GM23338 (cell line): Measurements from ENCODE around the gene PILRB. TPM values are rescaled to one million over a fixed set of nuclear protein-coding genes. Genes with fewer than 3 reads are reported as not detected.

Experiments
- ATAC-seq: fragments of 200-7000 bp; cut with Tn5 transposase; 3 replicates; pipeline ENCODE4 v1.9.1; 2020
- DNase-seq: peaks from one replicate; pipeline ENCODE4 v3.0.0-alpha.2; 2015; ENCODE audit warnings: low spot score
- H2AFZ ChIP-seq: fragments of 200-600 bp; sonication (generic); 2 replicates; pipeline ENCODE4 v1.8.0; 2016; ENCODE audit warnings: antibody characterized with exemption, mild to moderate bottlenecking, moderate library complexity
- H3F3A ChIP-seq: fragments of 200-600 bp; sonication (generic); replicated peaks from 2 replicates; pipeline ENCODE4 v1.8.0; 2017; ENCODE audit warnings: antibody characterized with exemption, mixed run types, low read depth
- H3K27ac ChIP-seq: fragments of 200-600 bp; sonication (generic); 2 replicates; pipeline ENCODE4 v1.6.1; 2016; ENCODE audit warnings: low read depth
- H3K27me3 ChIP-seq: fragments of 200-600 bp; sonication (generic); 2 replicates; pipeline ENCODE4 v1.8.0; 2016; ENCODE audit warnings: mild to moderate bottlenecking, mixed run types, moderate library complexity; ENCODE audit not compliant: insufficient read depth
- H3K36me3 ChIP-seq: fragments of 200-600 bp; sonication (generic); 2 replicates; pipeline ENCODE4 v1.8.0; 2016; ENCODE audit warnings: mild to moderate bottlenecking; ENCODE audit not compliant: insufficient read depth
- H3K4me1 ChIP-seq: fragments of 200-600 bp; sonication (generic); 2 replicates; pipeline ENCODE4 v1.8.0; 2016; ENCODE audit warnings: mild to moderate bottlenecking, moderate library complexity; ENCODE audit not compliant: insufficient read depth
- H3K4me2 ChIP-seq: fragments of 200-600 bp; sonication (generic); 2 replicates; pipeline ENCODE4 v1.7.1; 2017; ENCODE audit warnings: mixed run types
- H3K4me3 ChIP-seq: fragments of 200-600 bp; sonication (generic); 2 replicates; pipeline ENCODE4 v1.6.1; 2016; ENCODE audit warnings: mixed run types
- H3K79me2 ChIP-seq: fragments of 200-600 bp; sonication (generic); replicated peaks from 2 replicates; pipeline ENCODE4 v1.8.0; 2017; ENCODE audit warnings: mild to moderate bottlenecking; ENCODE audit not compliant: insufficient read depth
- H3K9me2 ChIP-seq: fragments of 200-600 bp; sonication (generic); 2 replicates; pipeline ENCODE4 v1.8.0; 2017; ENCODE audit not compliant: insufficient read depth
- H4K20me1 ChIP-seq: fragments of 200-600 bp; sonication (generic); replicated peaks from 2 replicates; pipeline ENCODE4 v1.8.0; 2017; ENCODE audit warnings: mild to moderate bottlenecking; ENCODE audit not compliant: insufficient read depth
- H3K27ac Mint-ChIP-seq: 2 replicates; pipeline ENCODE4 v1.8.0; 2020; ENCODE audit warnings: inconsistent platforms, mild to moderate bottlenecking, moderate library complexity, mixed read lengths
- H3K27me3 Mint-ChIP-seq: 3 replicates; pipeline ENCODE4 v1.8.0; 2022; ENCODE audit warnings: low read depth, mild to moderate bottlenecking, moderate library complexity, mixed read lengths, inconsistent platforms; ENCODE audit not compliant: insufficient read depth, poor library complexity
- H3K36me3 Mint-ChIP-seq: 3 replicates; pipeline ENCODE4 v1.8.0; 2021; ENCODE audit warnings: low read depth, mild to moderate bottlenecking, inconsistent platforms, moderate library complexity, mixed read lengths
- H3K4me1 Mint-ChIP-seq: 3 replicates; pipeline ENCODE4 v1.8.0; 2020; ENCODE audit warnings: mild to moderate bottlenecking, inconsistent platforms, mixed read lengths
- H3K4me3 Mint-ChIP-seq: 3 replicates; pipeline ENCODE4 v1.8.0; 2021; ENCODE audit warnings: moderate library complexity, mild to moderate bottlenecking, inconsistent platforms, mixed read lengths
- H3K9me3 Mint-ChIP-seq: 3 replicates; pipeline ENCODE4 v1.8.0; 2020; ENCODE audit warnings: moderate library complexity, mild to moderate bottlenecking, inconsistent platforms, mixed read lengths
- CREB1 ChIP-seq: fragments of 250-450 bp; sonication (Bioruptor Pico); IDR thresholded peaks from 2 replicates; pipeline ENCODE4 v1.5.0; 2020; ENCODE audit warnings: low read depth, mild to moderate bottlenecking, moderate library complexity
- CTCF ChIP-seq, 2 experiments: fragments of 200-600 bp in 1 of 2; sonication (generic) in 1 of 2; conservative IDR thresholded peaks; 2 replicates each; pipeline versions ENCODE4 v1.5.1 to v1.6.1; 2016 to 2017; ENCODE audit warnings: antibody characterized with exemption in 2 of 2, low read depth in 2 of 2, mild to moderate bottlenecking in 2 of 2, moderate library complexity in 1 of 2
- ETS1 ChIP-seq: IDR thresholded peaks from 2 replicates; pipeline ENCODE4 v1.6.1; 2016; ENCODE audit warnings: antibody characterized with exemption
- EZH2 ChIP-seq: fragments of 200-600 bp; sonication (generic); IDR thresholded peaks from one replicate; pipeline ENCODE4 v1.8.0; 2017; ENCODE audit warnings: antibody characterized with exemption, mild to moderate bottlenecking, low read depth; ENCODE audit not compliant: unreplicated experiment
- EZH2phosphoT487 ChIP-seq: fragments of 200-600 bp; sonication (generic); IDR thresholded peaks from one replicate; pipeline ENCODE4 v1.8.1; 2018; ENCODE audit warnings: antibody characterized with exemption; ENCODE audit not compliant: unreplicated experiment
- JUNB ChIP-seq: IDR thresholded peaks from one replicate; pipeline ENCODE4 v1.6.1; 2016; ENCODE audit warnings: antibody characterized with exemption; ENCODE audit not compliant: unreplicated experiment
- NANOG ChIP-seq: IDR thresholded peaks from 2 replicates; pipeline ENCODE4 v1.6.1; 2016; ENCODE audit warnings: antibody characterized with exemption, borderline replicate concordance
- POLR2AphosphoS5 ChIP-seq: IDR thresholded peaks from 2 replicates; pipeline ENCODE4 v1.6.1; 2016; ENCODE audit warnings: antibody characterized with exemption, low read depth
- REST ChIP-seq: IDR thresholded peaks from one replicate; pipeline ENCODE4 v1.6.1; 2018; ENCODE audit warnings: antibody characterized with exemption; ENCODE audit not compliant: unreplicated experiment
- STAT1 ChIP-seq: IDR thresholded peaks from one replicate; pipeline ENCODE4 v1.6.1; 2016; ENCODE audit warnings: antibody characterized with exemption; ENCODE audit not compliant: unreplicated experiment
- ZNF114 ChIP-seq: fragments of 250-450 bp; sonication (Bioruptor Pico); IDR thresholded peaks from 2 replicates; pipeline ENCODE4 v1.5.0; 2020; ENCODE audit warnings: mild to moderate bottlenecking, moderate library complexity
- ZNF331 ChIP-seq: fragments of 250-450 bp; sonication (Bioruptor Pico); IDR thresholded peaks from 2 replicates; pipeline ENCODE4 v1.5.0; 2020; ENCODE audit warnings: low read depth, mild to moderate bottlenecking, moderate library complexity
- ZNF462 ChIP-seq: fragments of 250-450 bp; sonication (Bioruptor Pico); IDR thresholded peaks from 2 replicates; pipeline ENCODE4 v1.5.0; 2020; ENCODE audit warnings: mild to moderate bottlenecking, moderate library complexity
- polyA plus RNA-seq: library from polyadenylated mRNA; unstranded; fragments of >200 nt; fragmentation: Nextera tagmentation; extraction: Ambion mirVana; gene quantifications from 2 replicates; pipeline ENCODE4 v1.2.1, GENCODE V29; 2016
- total RNA-seq: library from RNA; depleted of rRNA; stranded (reverse); fragments of >200 nt; shearing (Covaris generic); gene quantifications from 2 replicates; pipeline ENCODE4 v1.2.3, GENCODE V29; 2014

Gene PILRB
- total and polyA plus RNA-seq, 2 experiments from 2014 or later: 25.3 to 43.0 TPM

GRCh38 chr7:100342765-100343164 is 15.2 kb upstream of the PILRB start:
- H3F3A ChIP-seq: peaks cover 4% of the 10 kb centered on the region; the same call in 1 of the 2 replicates
- no peak for DNase-seq
- Mint-ChIP-seq H3K36me3 (peaks cover 77% of the 10 kb centered on the region), H3K27me3 (peaks cover 2% of the 10 kb centered on the region), H3K4me3 (no peak overlapping the region), H3K27ac (no peak overlapping the region), H3K9me3 (no peaks in the 10 kb centered on the region), H3K4me1 (peaks cover 4% of the 10 kb centered on the region; the same call in 1 of the 3 replicates)
- H3K4me3 ChIP-seq: no peak overlapping the region
- ATAC-seq: no peak
- no peak overlapping the region for H3K4me2 ChIP-seq
- no peak overlapping the region for H2AFZ ChIP-seq
- H3K9me2 ChIP-seq: no peaks in the 10 kb centered on the region
- peaks cover 23% of the 10 kb centered on the region for H4K20me1 ChIP-seq
- H3K27me3 ChIP-seq: no peaks in the 10 kb centered on the region
- TF ChIP-seq ZNF462: no peak
- no peak for TF ChIP-seq ZNF331 (CRISPR knock-in tag)
- no peak for TF ChIP-seq JUNB
- TF ChIP-seq ETS1: no peak
- TF ChIP-seq EZH2phosphoT487: no peak
- TF ChIP-seq ZNF114 (CRISPR knock-in tag): no peak
- TF ChIP-seq REST: no peak
- no peak for TF ChIP-seq CTCF (conservative IDR thresholded peaks at IDR 0.05; ENCODE audit: low read depth in 2 of 2)
- TF ChIP-seq POLR2AphosphoS5: no peak
- TF ChIP-seq EZH2: no peak
- no peak for TF ChIP-seq STAT1
- TF ChIP-seq CREB1 (CRISPR knock-in tag): no peak
- TF ChIP-seq NANOG: no peak
- peaks cover 18% of the 10 kb centered on the region for H3K79me2 ChIP-seq
- peaks cover 30% of the 10 kb centered on the region for H3K36me3 ChIP-seq
- no peaks in the 10 kb centered on the region for H3K4me1 ChIP-seq
- no peak overlapping the region for H3K27ac ChIP-seq
